Activated CD4-positive, alpha-beta T cell treated with anti-CD3 and anti-CD28 coated beads, Interleukin-2, amount 50 U/mL, for 1 hour (primary cell): Measurements from ENCODE around the gene WDR44.
A peak's percentile ranks its signal among the peaks of the same experiment; 100 is the strongest.
"Not testable (repeated sequence)": the region's sequence is repeated elsewhere in the genome, so short reads cannot be mapped to it uniquely, and the experiment has no call there.

ENCODE experiments used
- DNase-seq: peaks from one replicate; pipeline ENCODE4 v3.0.0-alpha.2; 2020

WDR44 gene

DNA sequence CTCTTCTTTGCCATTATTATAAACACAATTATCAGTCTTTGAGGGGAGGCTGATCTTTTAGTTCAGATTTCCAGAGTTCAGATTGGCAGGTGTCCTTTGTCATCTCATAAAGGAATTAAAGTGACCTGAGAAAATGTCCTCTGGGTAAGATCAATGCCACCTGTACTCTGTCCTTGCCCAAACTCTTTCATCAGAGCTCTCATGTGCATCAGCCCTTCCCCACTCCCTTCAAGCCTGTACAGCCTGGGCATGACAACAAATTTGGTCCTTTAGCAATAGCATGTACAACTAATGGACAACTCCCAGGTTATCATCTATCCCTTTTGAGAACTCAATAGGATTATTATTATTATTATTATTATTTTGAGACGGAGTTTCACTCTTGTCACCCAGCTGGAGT, 140.8 kb downstream of the WDR44 start:
- DNase-seq = not testable (repeated sequence)

- no peak for DNase-seq
Measured at GRCh38 chrX:118493016-118493415, 147.1 kb downstream of the WDR44 start.

- DNase-seq = no peak
Measured at GRCh38 chrX:118493653-118494297, 147.9 kb downstream of the WDR44 start.

GRCh38 chrX:118495061-118495921, 149.4 kb downstream of the WDR44 start, which contains the start of gene DOCK11:
DOCK11 (plus strand) TSS chrX:118495815; CDS start chrX:118495972, 157 bp downstream.
- peak; percentile 78 for DNase-seq

DNA sequence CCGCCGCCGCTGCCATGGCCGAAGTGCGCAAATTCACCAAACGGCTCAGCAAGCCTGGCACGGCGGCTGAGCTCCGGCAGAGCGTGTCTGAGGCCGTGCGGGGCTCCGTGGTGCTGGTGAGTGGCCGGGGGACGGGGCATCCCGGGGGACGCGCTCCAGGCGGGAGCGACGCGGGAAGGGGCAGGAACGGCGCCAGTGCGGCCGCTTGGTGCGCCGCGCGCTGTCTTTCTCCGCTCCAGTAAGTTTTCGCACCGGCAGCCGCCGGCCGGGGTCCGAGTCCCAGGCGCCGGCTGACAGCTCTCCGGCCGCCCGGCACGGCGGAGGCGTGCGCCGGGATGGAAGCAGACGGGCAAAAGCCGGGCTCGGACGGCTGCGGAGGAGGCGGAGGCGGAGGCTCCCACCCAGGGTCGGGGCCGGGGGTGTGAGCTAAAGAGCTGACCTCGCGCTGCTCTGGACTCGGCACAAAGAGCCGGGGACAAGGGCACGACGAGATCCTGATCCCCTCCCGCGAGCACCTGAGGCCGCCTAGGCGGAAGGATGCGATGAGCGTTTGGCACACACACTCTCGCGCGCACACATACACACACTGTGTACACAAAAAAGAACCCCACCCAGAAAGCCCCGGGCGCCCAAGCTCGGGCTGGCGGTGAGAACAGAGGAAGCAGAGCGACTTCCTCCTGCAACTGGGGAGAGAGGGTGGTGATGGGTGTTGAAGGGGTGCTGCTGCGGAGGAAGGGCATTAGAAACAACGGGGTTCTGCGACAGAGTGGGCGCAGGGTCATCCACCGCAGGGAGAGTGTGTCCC, 150.3 kb downstream of the WDR44 start:
- peak; percentile 76 for DNase-seq

DNA sequence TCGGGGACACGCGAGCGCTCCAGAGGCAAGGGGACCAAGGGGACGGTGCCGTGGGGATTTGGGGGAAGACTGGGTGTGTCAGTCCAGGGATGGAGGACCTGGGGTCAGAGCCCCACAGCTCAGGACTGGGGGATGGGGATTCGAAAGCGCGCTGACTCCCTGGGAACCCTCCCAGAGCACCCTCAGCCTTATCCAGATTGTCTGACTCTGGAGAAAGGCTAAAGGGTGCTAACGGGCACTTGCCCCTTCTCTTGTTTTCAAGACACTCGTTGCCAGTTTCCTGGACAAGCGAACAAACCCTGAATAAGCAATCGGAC, 150.8 kb downstream of the WDR44 start:
- no peak for DNase-seq

DNA sequence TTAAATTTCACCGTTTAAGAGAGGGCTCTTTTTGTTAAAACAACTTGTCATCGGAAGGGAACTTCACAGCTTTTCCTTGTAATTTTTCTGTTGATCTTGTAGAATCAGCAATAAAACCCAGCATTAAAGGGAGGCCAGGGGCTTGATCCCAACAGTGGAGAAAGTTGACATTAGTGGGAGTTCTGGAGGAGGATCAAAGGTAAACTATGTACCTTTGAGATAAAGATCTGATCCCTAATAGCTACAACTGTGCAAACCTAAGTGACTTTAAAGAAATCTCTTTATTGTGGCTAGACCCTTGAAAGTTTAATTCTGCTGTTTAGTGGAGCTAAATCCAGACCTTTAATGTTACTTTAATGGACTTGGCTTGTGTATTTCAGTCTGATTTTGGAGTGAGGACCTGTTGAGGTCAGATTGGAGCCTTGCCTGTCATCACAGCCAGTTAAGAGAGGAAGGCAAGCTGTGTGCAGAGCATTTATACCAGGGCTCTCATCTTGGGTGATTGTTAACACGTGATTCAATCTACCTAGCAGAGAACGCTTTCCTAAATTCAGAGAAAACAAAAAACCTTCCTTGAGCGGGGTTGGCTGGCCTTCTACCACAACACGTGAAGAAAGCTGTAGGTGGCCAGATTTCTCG, 151.4 kb downstream of the WDR44 start:
- DNase-seq = peak; percentile 26

DNA sequence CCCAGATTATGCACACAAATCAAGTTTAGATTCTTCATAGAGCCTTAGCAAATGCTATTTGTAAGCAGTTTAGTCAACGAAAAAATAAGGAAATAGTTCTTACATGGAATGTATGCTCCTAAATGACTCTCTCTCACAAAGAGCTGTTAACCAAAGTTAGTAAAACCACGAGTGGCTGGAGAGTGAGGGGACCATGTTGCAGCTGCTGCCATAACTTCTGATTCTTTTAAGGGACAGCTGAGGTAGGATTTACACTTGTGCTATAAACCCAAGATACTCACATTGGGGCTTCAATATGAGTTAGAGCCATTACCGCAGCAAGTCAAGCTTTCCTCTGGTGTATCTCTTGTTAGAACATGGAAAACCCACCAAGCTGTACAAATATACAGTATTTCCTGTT, 152.4 kb downstream of the WDR44 start:
- DNase-seq = no peak

DNA sequence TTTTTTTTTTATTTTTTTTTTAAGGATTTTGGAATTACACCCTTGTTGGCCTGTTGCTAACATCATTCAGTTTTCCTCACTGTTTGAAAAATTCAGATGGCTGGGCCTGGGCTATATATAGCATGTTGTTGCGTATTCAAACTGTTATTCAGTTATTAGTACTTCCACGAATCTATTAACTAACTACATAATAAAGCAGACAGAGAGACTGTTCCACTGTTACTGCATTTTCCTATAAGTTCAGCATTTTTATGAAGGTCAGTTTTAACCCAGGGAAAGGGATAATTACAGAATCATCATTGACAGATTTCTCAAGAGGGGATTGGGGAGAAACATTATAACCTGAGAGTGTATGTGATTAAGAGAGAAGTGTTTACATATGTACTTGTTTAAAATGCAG, 152.8 kb downstream of the WDR44 start:
- DNase-seq = no peak

- DNase-seq = no peak
Measured at GRCh38 chrX:118499295-118499694, 153.4 kb downstream of the WDR44 start.
